Adrenal gland (tissue), 5 donors: ENCODE data around the gene RELL2.

Experiments
- POLR2A ChIP-seq, 2 donors: fragments of 450-650 bp; IDR thresholded peaks; one replicate each; pipeline ENCODE4 v1.6.1; 2017; ENCODE audit warnings: antibody characterized with exemption in 2 of 2, mild to moderate bottlenecking in 2 of 2, moderate library complexity in 1 of 2
- TF ChIP-seq, protein P1 (sequence below), 6 experiments: fragments of 450-650 bp in 4 of 6; fragments of 200-600 bp in 2 of 6; sonication (generic) in 1 of 6; IDR thresholded peaks; 1 replicate in 5 of 6; 2 replicates in 1 of 6; pipeline versions ENCODE4 v1.5.1 to v1.8.0; 2016 to 2021; ENCODE audit warnings: antibody characterized with exemption in 6 of 6, mild to moderate bottlenecking in 2 of 6, moderate library complexity in 1 of 6
- donor health status: DM: no; HTN: no; CAD: no.

DNA sequence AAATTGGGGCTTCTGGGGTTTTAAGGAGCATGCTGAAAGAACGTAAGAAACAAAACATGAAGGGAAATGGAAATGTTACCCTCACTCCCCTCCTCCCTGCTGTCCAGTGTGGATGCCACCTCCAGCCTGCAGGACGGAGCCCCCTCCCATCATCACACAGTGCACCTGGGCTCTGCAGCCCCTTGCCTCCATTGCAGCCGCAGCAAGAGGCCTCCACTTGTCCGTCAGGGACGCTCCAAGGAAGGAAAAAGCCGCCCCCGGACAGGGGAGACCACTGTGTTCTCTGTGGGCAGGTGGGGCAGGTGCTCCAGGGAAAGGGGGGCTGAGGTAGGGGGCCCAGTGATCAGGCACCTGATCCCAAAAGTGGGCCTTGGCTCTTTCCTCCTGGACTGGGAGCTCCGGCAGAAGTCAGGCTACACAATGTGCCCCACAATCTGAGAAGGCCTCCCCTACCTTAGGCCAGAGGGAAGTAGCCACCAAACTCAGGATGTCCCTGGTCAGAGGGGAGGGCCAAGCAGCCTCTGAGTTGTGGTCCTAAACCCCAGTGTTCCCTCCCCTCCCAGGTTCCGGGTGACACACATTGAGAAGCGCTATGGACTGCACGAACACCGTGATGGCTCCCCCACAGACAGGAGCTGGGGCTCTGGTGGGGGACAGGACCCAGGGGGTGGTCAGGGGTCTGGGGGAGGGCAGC is 2.7 kb downstream of the RELL2 start:
- TF ChIP-seq, protein P1, sequence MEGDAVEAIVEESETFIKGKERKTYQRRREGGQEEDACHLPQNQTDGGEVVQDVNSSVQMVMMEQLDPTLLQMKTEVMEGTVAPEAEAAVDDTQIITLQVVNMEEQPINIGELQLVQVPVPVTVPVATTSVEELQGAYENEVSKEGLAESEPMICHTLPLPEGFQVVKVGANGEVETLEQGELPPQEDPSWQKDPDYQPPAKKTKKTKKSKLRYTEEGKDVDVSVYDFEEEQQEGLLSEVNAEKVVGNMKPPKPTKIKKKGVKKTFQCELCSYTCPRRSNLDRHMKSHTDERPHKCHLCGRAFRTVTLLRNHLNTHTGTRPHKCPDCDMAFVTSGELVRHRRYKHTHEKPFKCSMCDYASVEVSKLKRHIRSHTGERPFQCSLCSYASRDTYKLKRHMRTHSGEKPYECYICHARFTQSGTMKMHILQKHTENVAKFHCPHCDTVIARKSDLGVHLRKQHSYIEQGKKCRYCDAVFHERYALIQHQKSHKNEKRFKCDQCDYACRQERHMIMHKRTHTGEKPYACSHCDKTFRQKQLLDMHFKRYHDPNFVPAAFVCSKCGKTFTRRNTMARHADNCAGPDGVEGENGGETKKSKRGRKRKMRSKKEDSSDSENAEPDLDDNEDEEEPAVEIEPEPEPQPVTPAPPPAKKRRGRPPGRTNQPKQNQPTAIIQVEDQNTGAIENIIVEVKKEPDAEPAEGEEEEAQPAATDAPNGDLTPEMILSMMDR (IDR thresholded peaks at IDR 0.05) = no peak
- TF ChIP-seq POLR2A (IDR thresholded peaks at IDR 0.05) = no peak
